ENCODE data around the gene RFX5. TPM values are rescaled to one million over a fixed set of nuclear protein-coding genes. Genes with fewer than 3 reads are reported as not detected.

Gene RFX5
- total RNA-seq, 1 donor from 2014 or later = 262 TPM

DNA sequence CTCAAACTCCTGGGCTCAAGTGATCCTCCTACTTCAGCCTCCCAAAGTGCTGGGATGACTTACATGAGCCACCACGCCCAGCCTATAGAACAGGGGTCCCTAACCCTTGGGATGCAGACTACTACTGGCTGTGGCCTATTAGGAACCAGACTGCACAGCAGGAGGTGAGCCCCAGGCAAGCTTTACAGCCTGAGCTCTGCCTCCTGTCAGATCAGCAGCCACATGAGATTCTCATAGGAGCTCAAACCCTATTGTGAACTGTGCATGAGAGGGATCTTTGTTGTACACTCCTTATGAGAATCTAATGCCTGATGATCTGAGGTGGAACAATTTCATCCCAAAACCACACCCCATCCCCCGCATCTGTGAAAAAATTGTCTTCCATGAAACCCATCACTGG, 39.0 kb upstream of the RFX5 start:
- intact Hi-C loops (cut with micrococcal nuclease) = no loop called here
- POLR2A ChIA-PET = no interaction called here
- DNase-seq = no peak
- Mint-ChIP-seq H3K36me3 (ENCODE audit: low read depth) (no peaks in the 10 kb centered on the region), H3K27ac (no peak overlapping the region), H3K4me1 (no peaks in the 10 kb centered on the region), H3K9me3 (no peaks in the 10 kb centered on the region), H3K4me3 (no peak overlapping the region), H3K27me3 (no peaks in the 10 kb centered on the region)
- TF ChIP-seq CTCF (IDR thresholded peaks at IDR 0.05) = no peak
- CTCF ChIA-PET = no interaction called here
- ATAC-seq (ENCODE audit: low read depth) = no peak

GRCh38 chr1:151384584-151384983, 37.5 kb upstream of the RFX5 start:
- Mint-ChIP-seq H3K27me3 (no peaks in the 10 kb centered on the region), H3K36me3 (ENCODE audit: low read depth) (no peaks in the 10 kb centered on the region), H3K9me3 (no peaks in the 10 kb centered on the region), H3K4me3 (no peak overlapping the region), H3K27ac (no peak overlapping the region), H3K4me1 (no peaks in the 10 kb centered on the region)
- intact Hi-C loops (cut with micrococcal nuclease) = no loop called here
- no peak for TF ChIP-seq CTCF (IDR thresholded peaks at IDR 0.05)
- ChIA-PET CTCF (interaction anchor here (1.4 kb wide), 1 partner anchor 44 kb away, joined by 3 read pairs; no protein-coding TSS in a partner anchor), POLR2A (interaction anchor here (1.1 kb wide), 1 partner anchor 37 kb away, joined by 3 read pairs; the partner anchor contains the start of gene RFX5)
- no peak for DNase-seq
- no peak for ATAC-seq (ENCODE audit: low read depth)

DNA sequence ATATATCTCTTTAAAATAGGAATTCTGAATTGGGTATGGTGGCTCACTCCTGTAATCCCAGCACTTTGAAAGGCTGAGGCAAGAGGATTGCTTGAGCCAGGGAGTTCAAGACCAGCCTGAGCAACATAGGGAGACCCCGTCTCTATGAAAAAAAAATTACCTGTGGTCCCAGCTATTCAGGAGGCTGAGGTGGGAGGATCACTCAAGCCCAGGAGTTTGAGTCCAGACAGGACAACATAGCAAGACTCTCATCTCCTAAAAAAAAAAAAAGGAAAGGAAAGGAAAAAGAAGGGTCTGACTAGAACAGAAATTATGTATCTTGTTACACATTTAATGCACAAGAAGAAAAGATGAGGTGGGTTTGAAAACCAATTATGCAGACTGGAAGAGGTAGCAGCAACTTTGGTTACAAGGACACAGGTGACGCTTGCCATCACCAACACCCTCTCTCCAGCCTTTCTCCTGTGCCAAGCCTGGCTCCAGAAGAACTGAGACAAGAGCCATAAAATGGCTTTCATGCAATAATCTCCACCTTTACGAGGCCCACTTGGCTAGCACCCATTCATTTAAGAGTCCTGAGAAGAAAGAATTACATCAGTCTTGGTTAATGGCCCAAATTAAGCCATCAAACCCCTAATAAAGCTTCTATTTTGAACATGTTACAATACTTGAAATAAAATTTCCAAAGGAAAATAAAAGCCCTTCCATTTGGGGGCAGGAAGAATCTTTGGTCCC, 30.3 kb upstream of the RFX5 start:
- H3K4me1 Mint-ChIP-seq = no peaks in the 10 kb centered on the region
- H3K27ac Mint-ChIP-seq = no peak overlapping the region
- CTCF ChIA-PET = no interaction called here
- H3K4me3 Mint-ChIP-seq = no peak overlapping the region
- POLR2A ChIA-PET = interaction anchor here (0.6 kb wide), 1 partner anchor 21 kb away, joined by 3 read pairs; no protein-coding TSS in a partner anchor
- intact Hi-C loops (cut with micrococcal nuclease) = no loop called here
- no peak for TF ChIP-seq CTCF (IDR thresholded peaks at IDR 0.05)
- H3K9me3 Mint-ChIP-seq = no peaks in the 10 kb centered on the region
- DNase-seq = no peak
- ATAC-seq (ENCODE audit: low read depth) = no peak
- H3K27me3 Mint-ChIP-seq = no peaks in the 10 kb centered on the region
- no peaks in the 10 kb centered on the region for H3K36me3 Mint-ChIP-seq (ENCODE audit: low read depth)

- ATAC-seq (ENCODE audit: low read depth) (no peak), DNase-seq (no peak)
- POLR2A ChIA-PET = no interaction called here
- CTCF ChIA-PET = interaction anchor here (1.0 kb wide), 1 partner anchor 32 kb away, joined by 3 read pairs; no protein-coding TSS in a partner anchor
- H3K4me1 Mint-ChIP-seq = no peaks in the 10 kb centered on the region
- no peak for TF ChIP-seq CTCF (IDR thresholded peaks at IDR 0.05)
- intact Hi-C loops (cut with micrococcal nuclease) = no loop called here
- H3K36me3 Mint-ChIP-seq (ENCODE audit: low read depth) = no peaks in the 10 kb centered on the region
- no peaks in the 10 kb centered on the region for H3K27me3 Mint-ChIP-seq
- no peak overlapping the region for H3K27ac Mint-ChIP-seq
- H3K4me3 Mint-ChIP-seq = no peak overlapping the region
- no peaks in the 10 kb centered on the region for H3K9me3 Mint-ChIP-seq
Observed at GRCh38 chr1:151373196-151373595, 26.1 kb upstream of the RFX5 start.

- intact Hi-C loops (cut with micrococcal nuclease) = no loop called here
- H3K4me3 Mint-ChIP-seq = no peak within 1 kb of the TSS
- TF ChIP-seq CTCF (IDR thresholded peaks at IDR 0.05) = no peak
- H3K4me1 Mint-ChIP-seq = no peaks in the 10 kb centered on the region
- DNase-seq (no peak), ATAC-seq (ENCODE audit: low read depth) (no peak)
- H3K27me3 Mint-ChIP-seq = no peaks in the 10 kb centered on the region
- no peaks in the 10 kb centered on the region for H3K9me3 Mint-ChIP-seq
- ChIA-PET CTCF (no interaction called here), POLR2A (interaction anchor here (0.6 to 0.7 kb wide), 2 partner anchors 14 to 26 kb away, joined by 3 to 4 read pairs; no protein-coding TSS in a partner anchor)
- H3K36me3 Mint-ChIP-seq (ENCODE audit: low read depth) = no peaks in the 10 kb centered on the region
- H3K27ac Mint-ChIP-seq = peak within 1 kb of the TSS; percentile 6
Observed at GRCh38 chr1:151372058-151372934, 25.2 kb upstream of the RFX5 start, which contains the start of gene SELENBP1. TSS of gene SELENBP1 (minus strand) at chr1:151372705. CDS start at chr1:151372641, 64 bp downstream.

Data from activated B cell treated with CpG ODN at 0.5 μM for 24 hours (primary cell).